Transverse colon (tissue), 4 donors: ENCODE results near the gene DDX10.

ENCODE experiments used
- CTCF ChIP-seq, 5 experiments: fragments of 200-600 bp in 3 of 5; fragments of 450-650 bp in 2 of 5; sonication (generic) in 3 of 5; IDR thresholded peaks; 1 replicate in 2 of 5; 2 replicates in 3 of 5; pipeline ENCODE4 v1.5.1; 2016 to 2017; ENCODE audit warnings: antibody characterized with exemption in 5 of 5, inconsistent platforms in 3 of 5, mild to moderate bottlenecking in 2 of 5, moderate library complexity in 1 of 5
- EP300 ChIP-seq: sonication (generic); formaldehyde crosslinking; IDR thresholded peaks from one replicate; pipeline ENCODE4 v1.6.1; 2017; ENCODE audit warnings: antibody characterized with exemption, low read depth
- POLR2A ChIP-seq: fragments of 450-650 bp; IDR thresholded peaks from one replicate; pipeline ENCODE4 v1.6.1; 2016; ENCODE audit warnings: antibody characterized with exemption, mild to moderate bottlenecking, moderate library complexity
- POLR2AphosphoS5 ChIP-seq, 3 donors: sonication (generic); formaldehyde crosslinking; IDR thresholded peaks; one replicate each; pipeline ENCODE4 v1.6.1; 2016; ENCODE audit warnings: antibody characterized with exemption in 3 of 3

GRCh38 chr11:108732395-108732794 lies 67.5 kb downstream of the DDX10 start:
- TF ChIP-seq CTCF (IDR thresholded peaks at IDR 0.05) (no peak), POLR2AphosphoS5 (IDR thresholded peaks at IDR 0.05) (no peak), EP300 (no peak), POLR2A (no peak)
